GM13976 (cell line): Measurements from ENCODE around the gene TACC2.

ENCODE experiments used
- DNase-seq: peaks from one replicate; pipeline ENCODE4 v3.0.0; 2012; ENCODE audit warnings: low spot score
- CTCF ChIP-seq: IDR thresholded peaks from 2 replicates; pipeline ENCODE4 v1.5.1; 2012; ENCODE audit warnings: borderline replicate concordance, mild to moderate bottlenecking; ENCODE audit not compliant: insufficient read depth; ENCODE audit errors: extremely low read depth, missing control alignments, control extremely low read depth
- in situ Hi-C: fragments of 300-500 bp; cut with MboI; formaldehyde crosslinking; loops from one replicate; pipeline ENCODE4 v1.12.0; 2022; ENCODE audit warnings: low sequenced_read_pairs, mixed read lengths, inconsistent platforms; ENCODE audit not compliant: unreplicated experiment

Gene TACC2

GRCh38 chr10:122173337-122173736, 184.4 kb downstream of the TACC2 start:
- in situ Hi-C loops, result no loop called here
- TF ChIP-seq CTCF, result no peak
- no peak for DNase-seq

GRCh38 chr10:122173766-122174435, 184.9 kb downstream of the TACC2 start:
- no peak for TF ChIP-seq CTCF
- in situ Hi-C loops, result no loop called here
- no peak for DNase-seq

GRCh38 chr10:122176232-122177213, 187.6 kb downstream of the TACC2 start:
- no peak for DNase-seq
- TF ChIP-seq CTCF, result no peak
- in situ Hi-C loops, result no loop called here

- in situ Hi-C loops, result no loop called here
- DNase-seq, result no peak
- no peak for TF ChIP-seq CTCF
Measured at GRCh38 chr10:122178655-122179054, 189.7 kb downstream of the TACC2 start.

GRCh38 chr10:122181041-122181732, 192.2 kb downstream of the TACC2 start:
- no peak for TF ChIP-seq CTCF
- in situ Hi-C loops, result no loop called here
- no peak for DNase-seq

GRCh38 chr10:122181876-122182275, 192.9 kb downstream of the TACC2 start:
- in situ Hi-C loops, result no loop called here
- TF ChIP-seq CTCF, result no peak
- no peak for DNase-seq
